Spleen (tissue), 7 donors: ENCODE results near the gene SCN8A.

Source experiments
- CTCF ChIP-seq, 11 experiments: fragments of 200-600 bp in 7 of 11; fragments of 450-650 bp in 4 of 11; sonication (generic) in 4 of 11; IDR thresholded peaks in 8 of 11; conservative IDR thresholded peaks in 3 of 11; 1 replicate in 7 of 11; 2 replicates in 4 of 11; pipeline versions ENCODE4 v1.4.0 to v1.8.0; 2016 to 2021; ENCODE audit warnings: antibody characterized with exemption in 11 of 11, inconsistent platforms in 4 of 11, mild to moderate bottlenecking in 1 of 11
- POLR2A ChIP-seq, 3 donors: fragments of 450-650 bp; IDR thresholded peaks; one replicate each; pipeline ENCODE4 v1.5.1; 2017; ENCODE audit warnings: antibody characterized with exemption in 3 of 3, mild to moderate bottlenecking in 1 of 3
- POLR2AphosphoS5 ChIP-seq, 3 donors: sonication (generic); formaldehyde crosslinking; IDR thresholded peaks; one replicate each; pipeline ENCODE4 v1.5.1; 2017; ENCODE audit warnings: antibody characterized with exemption in 3 of 3
- donor health status: DM: no; HTN: no; CAD: no; lungs with moderate emphysema.
- donor health status: DM: no; HTN: no; CAD: no.
- donor health status: DM: no; HTN: no; CAD: no.

DNA sequence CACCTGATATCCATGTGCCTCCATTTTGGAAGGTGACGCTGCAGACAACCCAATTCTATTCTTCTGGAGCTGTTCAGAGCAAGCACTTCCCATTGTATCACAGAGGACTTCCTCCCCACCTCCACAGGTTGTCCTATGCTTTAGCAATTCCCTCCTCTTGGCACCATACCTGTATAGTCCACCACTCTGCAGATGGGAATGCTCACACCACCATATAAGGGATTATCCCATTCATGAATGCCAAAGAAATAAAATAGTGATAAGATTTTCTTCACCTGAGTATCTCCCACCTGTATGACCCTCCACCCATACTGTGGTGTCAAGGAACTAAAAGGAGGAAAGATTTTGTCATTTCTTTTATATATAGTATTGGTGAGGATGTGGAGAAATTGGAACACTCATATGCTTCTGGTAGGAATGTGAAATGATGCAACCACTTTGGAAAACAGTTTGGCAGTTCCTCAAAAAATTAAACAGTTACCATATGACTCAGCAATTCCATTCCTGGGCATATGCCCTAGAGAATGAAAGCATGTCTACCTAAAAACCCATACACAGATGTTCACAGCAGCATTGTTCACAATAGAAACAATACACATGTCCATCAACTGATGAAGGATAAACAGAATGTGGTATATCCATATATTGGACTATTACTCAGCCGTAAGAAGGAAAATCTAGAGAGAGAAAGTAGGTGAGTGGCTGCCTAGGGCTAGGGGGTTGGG is 182.3 kb downstream of the SCN8A start:
- no peak for TF ChIP-seq CTCF (IDR thresholded peaks at IDR 0.05 in 8 of 11, conservative IDR thresholded peaks at IDR 0.05 in 3 of 11)
- TF ChIP-seq POLR2AphosphoS5 (IDR thresholded peaks at IDR 0.05): no peak
- no peak for TF ChIP-seq POLR2A (IDR thresholded peaks at IDR 0.05)
